T-helper 2 cell treated with Interferon-gamma antibody and Interleukin-4, amounts not matched to agents 100 ng/mL and 5 ng/mL, for 36 hours (primary cell): ENCODE measurements around the gene FAM174B. TPM values are rescaled to one million over a fixed set of nuclear protein-coding genes. Genes with fewer than 3 reads are reported as not detected.

ENCODE experiments used
- intact Hi-C: fragments of 100-400 bp; cut with micrococcal nuclease; formaldehyde crosslinking; loops from one replicate; pipeline ENCODE4 v1.15.1; 2023
- total RNA-seq: library from RNA; stranded (reverse); gene quantifications from 2 replicates; pipeline ENCODE4 v1.2.3, GENCODE V29; 2022

FAM174B gene
- total RNA-seq, 1 donor from 2014 or later, result 2.7 TPM

- intact Hi-C loops, result no loop called here
These were observed 53.3 kb downstream of the FAM174B start for GRCh38 chr15:92602267-92602593.

- intact Hi-C loops, result no loop called here
These were observed 53.8 kb downstream of the FAM174B start for GRCh38 chr15:92601592-92602266.

GRCh38 chr15:92600856-92601255 is 54.7 kb downstream of the FAM174B start:
- intact Hi-C loops, result no loop called here

- intact Hi-C loops, result no loop called here
These were observed 56.1 kb downstream of the FAM174B start for GRCh38 chr15:92599394-92599970.

GRCh38 chr15:92597548-92597947 is 58.0 kb downstream of the FAM174B start:
- intact Hi-C loops, result no loop called here

- intact Hi-C loops, result no loop called here
These were observed 59.0 kb downstream of the FAM174B start for GRCh38 chr15:92596623-92597022.

GRCh38 chr15:92595506-92596381 is 59.8 kb downstream of the FAM174B start:
- intact Hi-C loops, result no loop called here

GRCh38 chr15:92591275-92591674 is 64.3 kb downstream of the FAM174B start:
- intact Hi-C loops, result no loop called here

GRCh38 chr15:92586966-92587365 is 68.6 kb downstream of the FAM174B start:
- intact Hi-C loops, result no loop called here

- intact Hi-C loops, result no loop called here
These were observed 69.1 kb downstream of the FAM174B start for GRCh38 chr15:92586383-92586942.

GRCh38 chr15:92584105-92584504 is 71.5 kb downstream of the FAM174B start:
- intact Hi-C loops, result no loop called here

GRCh38 chr15:92583096-92584034 is 72.2 kb downstream of the FAM174B start:
- intact Hi-C loops, result no loop called here

GRCh38 chr15:92582206-92582605 is 73.4 kb downstream of the FAM174B start:
- intact Hi-C loops, result no loop called here

- intact Hi-C loops, result no loop called here
These were observed 74.6 kb downstream of the FAM174B start for GRCh38 chr15:92580933-92581445.

- intact Hi-C loops, result no loop called here
These were observed 75.1 kb downstream of the FAM174B start for GRCh38 chr15:92580521-92580920.

GRCh38 chr15:92579931-92580470 is 75.6 kb downstream of the FAM174B start:
- intact Hi-C loops, result no loop called here

GRCh38 chr15:92579486-92579885 is 76.1 kb downstream of the FAM174B start:
- intact Hi-C loops, result no loop called here

GRCh38 chr15:92578096-92578835 is 77.3 kb downstream of the FAM174B start:
- intact Hi-C loops, result no loop called here

- intact Hi-C loops, result no loop called here
These were observed 78.9 kb downstream of the FAM174B start for GRCh38 chr15:92576597-92577200.
